Fibroblast of lung (primary cell): ENCODE results near the gene ANO2. TPM values are rescaled to one million over a fixed set of nuclear protein-coding genes. Genes with fewer than 3 reads are reported as not detected.
"Not testable (repeated sequence)": the region's sequence is repeated elsewhere in the genome, so short reads cannot be mapped to it uniquely, and the experiment has no call there.

Experiments
- DNase-seq, 2 donors: peaks; one replicate each; pipeline versions ENCODE4 v3.0.0 to v3.0.0-alpha.2; 2010; ENCODE audit warnings: low read depth in 2 of 2
- H2AFZ ChIP-seq: 2 replicates; pipeline ENCODE4 v1.5.1; 2012; ENCODE audit warnings: low read length, control low read depth, inconsistent platforms
- H3K27ac ChIP-seq: 2 replicates; pipeline ENCODE4 v1.5.1; 2011; ENCODE audit warnings: low read length, control low read depth; ENCODE audit not compliant: insufficient read depth
- H3K27me3 ChIP-seq: 2 replicates; pipeline ENCODE4 v1.5.1; 2011; ENCODE audit warnings: mild to moderate bottlenecking, low read length; ENCODE audit not compliant: control insufficient read depth, insufficient read depth
- H3K36me3 ChIP-seq: 2 replicates; pipeline ENCODE4 v1.5.1; 2011; ENCODE audit warnings: low read length; ENCODE audit not compliant: control insufficient read depth, insufficient read depth
- H3K4me1 ChIP-seq: 2 replicates; pipeline ENCODE4 v1.5.1; 2011; ENCODE audit warnings: low read length; ENCODE audit not compliant: control insufficient read depth, insufficient read depth; ENCODE audit errors: extremely low read depth
- H3K4me2 ChIP-seq: 2 replicates; pipeline ENCODE4 v1.5.1; 2011; ENCODE audit warnings: low read length, control low read depth; ENCODE audit not compliant: insufficient read depth; ENCODE audit errors: extremely low read depth
- H3K4me3 ChIP-seq, 4 experiments: fragments of 200-600 bp in 1 of 4; sonication (generic) in 1 of 4; replicated peaks in 1 of 4; 2 replicates each; pipeline ENCODE4 v1.5.1; 2011 to 2016; ENCODE audit warnings: low read length in 4 of 4, low read depth in 3 of 4, mild to moderate bottlenecking in 3 of 4, control low read depth in 2 of 4, inconsistent platforms in 1 of 4, mixed read lengths in 1 of 4; ENCODE audit not compliant: insufficient read depth in 1 of 4; ENCODE audit errors: control extremely low read depth in 1 of 4
- H3K79me2 ChIP-seq: 2 replicates; pipeline ENCODE4 v1.5.1; 2012; ENCODE audit warnings: mild to moderate bottlenecking, low read length, inconsistent platforms; ENCODE audit not compliant: control insufficient read depth, insufficient read depth
- H3K9ac ChIP-seq: 2 replicates; pipeline ENCODE4 v1.5.1; 2011; ENCODE audit warnings: mild to moderate bottlenecking, low read length, control low read depth; ENCODE audit not compliant: insufficient read depth
- H3K9me3 ChIP-seq: 2 replicates; pipeline ENCODE4 v1.5.1; 2012; ENCODE audit warnings: low read depth, low read length; ENCODE audit not compliant: control insufficient read depth, insufficient read depth
- H4K20me1 ChIP-seq: 2 replicates; pipeline ENCODE4 v1.5.1; 2011; ENCODE audit warnings: low read length; ENCODE audit not compliant: control insufficient read depth, insufficient read depth; ENCODE audit errors: extremely low read depth
- EZH2 ChIP-seq: IDR thresholded peaks from 2 replicates; pipeline ENCODE4 v1.5.1; 2012; ENCODE audit warnings: low read length, control low read depth, mild to moderate bottlenecking; ENCODE audit errors: missing control alignments
- polyA plus RNA-seq, 2 donors: library from polyadenylated mRNA; depleted of rRNA in 1 of 2; stranded (reverse) in 1 of 2; unstranded in 1 of 2; fragments of >200 nt; gene quantifications; 2 replicates each; pipeline ENCODE4 v1.2.1, GENCODE V29; 2011 to 2012; ENCODE audit warnings: missing spikeins in 1 of 2
- total RNA-seq: library from RNA; depleted of rRNA; stranded (reverse); fragments of >200 nt; gene quantifications from 2 replicates; pipeline ENCODE4 v1.2.1, GENCODE V29; 2014
- TF ChIP-seq, protein P1 (sequence below), 2 donors: IDR thresholded peaks in 1 of 2; conservative IDR thresholded peaks in 1 of 2; 1 replicate in 1 of 2; 2 replicates in 1 of 2; pipeline ENCODE4 v1.5.1; 2011 to 2012; ENCODE audit warnings: low read length in 2 of 2, control low read depth in 1 of 2, inconsistent platforms in 1 of 2, low read depth in 1 of 2, mild to moderate bottlenecking in 1 of 2

Gene ANO2
- total and polyA plus RNA-seq, 2 donors (not counting 1 experiment from before 2014, with no cell fraction given), result 0.15 to 0.17 TPM

DNA sequence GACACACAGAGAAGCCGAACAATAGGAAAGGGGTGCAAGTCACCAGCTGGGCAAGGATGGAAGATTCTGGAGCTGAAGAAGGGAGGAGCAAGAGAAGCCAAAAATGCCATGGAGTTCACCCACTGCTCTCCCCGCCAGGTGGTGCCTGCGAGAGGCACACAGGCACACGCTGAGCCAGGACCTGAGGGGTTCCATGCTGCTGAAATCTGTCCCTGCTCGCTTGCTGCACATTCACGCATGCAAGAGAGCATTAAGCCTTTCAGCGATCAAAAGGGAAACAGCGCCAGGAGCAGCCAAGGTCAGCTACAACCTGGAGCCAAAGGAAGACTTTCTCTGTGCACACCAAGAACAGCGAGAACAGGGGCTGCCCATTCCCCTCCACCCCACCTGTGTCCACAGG, 104.1 kb downstream of the ANO2 start:
- Histone ChIP-seq H2AFZ (no peak overlapping the region), H3K4me2 (no peak overlapping the region), H3K27ac (no peak overlapping the region), H3K9ac (no peak overlapping the region), H3K4me3 (no peak overlapping the region), H3K79me2 (no peaks in the 10 kb centered on the region), H3K9me3 (no peaks in the 10 kb centered on the region), H4K20me1 (no peaks in the 10 kb centered on the region), H3K27me3 (peaks cover 2% of the 10 kb centered on the region), H3K36me3 (no peaks in the 10 kb centered on the region), H3K4me1 (no peaks in the 10 kb centered on the region)
- TF ChIP-seq, protein P1, sequence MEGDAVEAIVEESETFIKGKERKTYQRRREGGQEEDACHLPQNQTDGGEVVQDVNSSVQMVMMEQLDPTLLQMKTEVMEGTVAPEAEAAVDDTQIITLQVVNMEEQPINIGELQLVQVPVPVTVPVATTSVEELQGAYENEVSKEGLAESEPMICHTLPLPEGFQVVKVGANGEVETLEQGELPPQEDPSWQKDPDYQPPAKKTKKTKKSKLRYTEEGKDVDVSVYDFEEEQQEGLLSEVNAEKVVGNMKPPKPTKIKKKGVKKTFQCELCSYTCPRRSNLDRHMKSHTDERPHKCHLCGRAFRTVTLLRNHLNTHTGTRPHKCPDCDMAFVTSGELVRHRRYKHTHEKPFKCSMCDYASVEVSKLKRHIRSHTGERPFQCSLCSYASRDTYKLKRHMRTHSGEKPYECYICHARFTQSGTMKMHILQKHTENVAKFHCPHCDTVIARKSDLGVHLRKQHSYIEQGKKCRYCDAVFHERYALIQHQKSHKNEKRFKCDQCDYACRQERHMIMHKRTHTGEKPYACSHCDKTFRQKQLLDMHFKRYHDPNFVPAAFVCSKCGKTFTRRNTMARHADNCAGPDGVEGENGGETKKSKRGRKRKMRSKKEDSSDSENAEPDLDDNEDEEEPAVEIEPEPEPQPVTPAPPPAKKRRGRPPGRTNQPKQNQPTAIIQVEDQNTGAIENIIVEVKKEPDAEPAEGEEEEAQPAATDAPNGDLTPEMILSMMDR (conservative IDR thresholded peaks at IDR 0.05 in 1 of 2, IDR thresholded peaks at IDR 0.05 in 1 of 2; ENCODE audit: low read depth in 1 of 2, low read length in 2 of 2), result no peak
- no peak for TF ChIP-seq EZH2
- no peak for DNase-seq

DNA sequence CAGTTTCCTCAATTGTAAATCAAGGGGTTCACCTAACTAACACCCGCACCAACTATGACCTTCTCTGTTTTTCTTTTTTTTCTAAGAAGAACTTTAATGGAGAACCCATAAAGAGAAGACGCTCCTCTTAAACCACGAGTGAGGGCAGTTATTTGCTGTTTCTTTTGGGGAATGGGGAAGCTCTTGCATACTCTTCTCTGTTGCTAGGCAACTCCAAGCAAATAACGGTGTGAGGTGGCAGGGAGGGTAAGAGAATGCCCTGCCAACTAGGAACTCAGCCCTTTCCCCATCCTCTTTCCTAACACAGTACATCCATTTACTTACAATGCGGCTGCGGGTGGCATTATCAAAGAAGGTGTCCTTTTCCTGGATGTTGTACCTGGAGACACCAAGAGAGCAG, 114.9 kb downstream of the ANO2 start:
- DNase-seq, result no peak
- no peak overlapping the region for H2AFZ ChIP-seq
- H4K20me1 ChIP-seq, result no peaks in the 10 kb centered on the region
- H3K79me2 ChIP-seq, result no peaks in the 10 kb centered on the region
- no peak overlapping the region for H3K27ac ChIP-seq
- no peak overlapping the region for H3K4me3 ChIP-seq
- no peak overlapping the region for H3K4me2 ChIP-seq
- H3K36me3 ChIP-seq, result no peaks in the 10 kb centered on the region
- TF ChIP-seq, protein P1 (conservative IDR thresholded peaks at IDR 0.05 in 1 of 2, IDR thresholded peaks at IDR 0.05 in 1 of 2; ENCODE audit: low read depth in 1 of 2, low read length in 2 of 2), result no peak
- no peak for TF ChIP-seq EZH2
- H3K27me3 ChIP-seq, result peaks cover 7% of the 10 kb centered on the region
- H3K9me3 ChIP-seq, result no peaks in the 10 kb centered on the region
- no peak overlapping the region for H3K9ac ChIP-seq
- H3K4me1 ChIP-seq, result no peaks in the 10 kb centered on the region

DNA sequence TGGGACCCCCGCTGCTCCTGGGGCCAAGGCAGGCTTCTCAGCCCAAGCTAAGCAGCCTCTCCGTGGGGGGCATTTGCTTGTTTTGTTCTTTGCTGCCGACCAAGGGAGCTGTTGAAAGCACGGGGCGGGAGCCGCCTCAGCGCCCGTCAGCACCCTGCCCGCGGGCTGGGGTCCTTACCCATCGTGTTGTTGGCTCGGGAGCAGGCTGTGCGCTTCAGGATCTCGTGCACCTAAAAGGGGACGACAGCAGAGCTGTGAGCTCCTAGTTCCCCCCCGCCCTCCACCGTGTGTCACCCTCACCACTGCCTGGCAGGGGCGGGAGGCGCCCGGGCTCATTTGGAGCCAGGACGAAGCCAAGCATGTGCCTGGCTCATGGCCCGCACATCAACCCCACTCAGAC, 117.5 kb downstream of the ANO2 start:
- no peak overlapping the region for H3K9ac ChIP-seq
- H3K4me1 ChIP-seq, result no peaks in the 10 kb centered on the region
- H3K79me2 ChIP-seq, result no peaks in the 10 kb centered on the region
- TF ChIP-seq, protein P1 (conservative IDR thresholded peaks at IDR 0.05 in 1 of 2, IDR thresholded peaks at IDR 0.05 in 1 of 2; ENCODE audit: low read depth in 1 of 2, low read length in 2 of 2), result no peak
- TF ChIP-seq EZH2, result no peak
- no peak overlapping the region for H3K4me3 ChIP-seq
- H3K27me3 ChIP-seq, result peaks cover 7% of the 10 kb centered on the region
- no peak overlapping the region for H3K4me2 ChIP-seq
- H3K27ac ChIP-seq, result no peak overlapping the region
- H3K36me3 ChIP-seq, result no peaks in the 10 kb centered on the region
- no peak overlapping the region for H2AFZ ChIP-seq
- no peak for DNase-seq
- no peaks in the 10 kb centered on the region for H4K20me1 ChIP-seq
- no peaks in the 10 kb centered on the region for H3K9me3 ChIP-seq

DNA sequence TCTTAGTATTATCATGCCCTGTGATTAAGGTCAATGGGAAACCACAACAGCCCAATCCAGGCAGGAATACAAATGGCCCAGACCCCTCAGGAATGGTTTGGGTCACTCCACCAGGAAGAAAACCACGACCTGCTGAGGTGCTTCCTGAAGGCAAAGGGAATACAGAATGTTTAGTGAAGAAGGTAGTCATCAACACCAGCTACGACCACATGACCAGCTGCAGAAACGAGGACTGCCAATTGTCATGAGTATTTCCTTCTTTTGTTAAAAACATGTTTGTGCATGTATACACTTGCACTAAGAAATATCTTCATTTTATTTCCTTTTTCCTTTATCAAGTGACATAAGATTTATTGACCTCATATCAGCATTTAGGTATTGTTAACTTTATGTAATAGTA, 119.3 kb downstream of the ANO2 start:
- not testable (repeated sequence) for H3K4me2 ChIP-seq, H3K4me1 ChIP-seq, H3K9me3 ChIP-seq, H3K9ac ChIP-seq, H3K79me2 ChIP-seq, H3K36me3 ChIP-seq, H4K20me1 ChIP-seq, H2AFZ ChIP-seq, H3K27ac ChIP-seq, H3K27me3 ChIP-seq, DNase-seq, H3K4me3 ChIP-seq

DNA sequence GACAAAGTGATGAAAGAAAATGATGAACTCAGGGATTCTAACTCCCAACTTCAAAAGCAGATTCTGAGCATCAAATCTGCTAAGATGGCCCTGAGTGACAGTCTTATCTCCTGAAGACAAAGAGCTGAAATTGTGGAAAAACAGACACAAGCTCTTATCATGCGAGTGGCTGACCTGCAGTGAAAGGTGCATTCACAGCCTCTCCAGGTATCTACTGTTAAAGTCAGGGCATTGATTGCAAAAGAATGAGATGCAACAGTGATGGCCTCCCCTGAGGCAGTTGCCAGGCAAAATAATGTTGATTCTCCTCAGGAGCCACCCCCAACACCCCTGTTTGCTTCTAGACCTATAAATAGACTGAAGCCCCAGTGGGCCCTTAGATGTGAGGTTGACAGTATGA, 126.2 kb downstream of the ANO2 start:
- H3K4me1 ChIP-seq, H3K27me3 ChIP-seq, H3K4me3 ChIP-seq, H4K20me1 ChIP-seq, H3K36me3 ChIP-seq, H3K4me2 ChIP-seq, DNase-seq, H3K9me3 ChIP-seq, H3K79me2 ChIP-seq, H3K9ac ChIP-seq, H3K27ac ChIP-seq, H2AFZ ChIP-seq: not testable (repeated sequence)
